NCI-H1436 treated with DMSO at 0.1 percent for 48 hours (cell line): ENCODE data around the gene KANSL1.
"Not testable (repeated sequence)": the region's sequence is repeated elsewhere in the genome, so short reads cannot be mapped to it uniquely, and the experiment has no call there.

ENCODE experiments used
- DNase-seq: peaks from one replicate; lab custom pipeline; 2025; lab: John Stamatoyannopoulos, UW

KANSL1 gene

DNA sequence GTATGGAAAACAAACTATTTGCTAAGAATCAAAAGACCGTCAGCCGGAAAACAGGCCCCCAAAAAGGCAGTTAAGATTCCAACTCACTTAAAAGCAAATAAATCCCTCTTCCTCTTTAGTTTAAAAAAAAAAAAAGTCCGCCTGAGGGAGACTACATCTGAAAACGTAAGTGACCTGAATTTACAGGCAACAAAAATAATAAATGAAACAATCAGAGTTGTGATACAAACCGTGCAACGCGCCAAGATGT, 1.1 kb downstream of the KANSL1 start:
- DNase-seq: no peak

DNA sequence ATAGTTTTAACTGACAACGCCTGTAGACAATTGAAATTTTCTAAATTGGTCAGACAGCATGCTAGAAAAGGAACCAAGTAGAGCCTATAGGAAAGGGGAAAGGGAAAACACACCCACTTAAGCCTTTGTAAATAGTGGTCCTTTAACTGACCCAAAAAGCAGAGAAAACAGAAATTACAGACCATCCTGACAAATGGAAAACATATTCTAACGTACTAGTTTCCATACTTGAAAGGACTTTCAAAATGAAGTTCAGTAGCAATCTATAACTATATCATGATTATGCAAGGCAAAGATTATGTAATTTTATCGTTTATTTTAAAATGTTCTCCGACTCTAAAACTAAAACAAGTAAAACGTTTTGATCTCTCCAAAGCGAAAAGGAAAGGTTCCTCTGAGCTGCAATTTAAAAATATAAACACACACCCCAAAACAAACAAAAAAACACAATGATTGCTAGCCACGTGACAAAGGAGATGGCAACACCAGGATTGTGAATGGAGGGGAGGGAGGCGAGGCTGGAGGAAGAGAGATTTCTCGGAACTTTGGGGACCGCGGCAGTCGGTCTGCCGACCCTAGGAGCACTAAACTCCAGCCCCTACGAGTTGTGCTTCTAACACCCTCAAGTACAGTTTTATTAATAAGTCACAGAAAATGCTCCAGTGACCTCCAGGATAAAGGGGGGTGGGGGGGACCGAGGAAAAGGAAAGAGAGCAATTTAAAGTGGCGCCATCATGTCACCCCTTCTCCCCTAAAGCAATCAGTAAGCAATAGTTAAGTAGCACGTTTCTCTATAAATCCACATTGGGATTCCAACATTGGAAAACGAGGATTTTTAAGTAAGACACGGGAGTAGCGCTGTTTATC, 1.7 kb downstream of the KANSL1 start:
- DNase-seq: no peak

DNA sequence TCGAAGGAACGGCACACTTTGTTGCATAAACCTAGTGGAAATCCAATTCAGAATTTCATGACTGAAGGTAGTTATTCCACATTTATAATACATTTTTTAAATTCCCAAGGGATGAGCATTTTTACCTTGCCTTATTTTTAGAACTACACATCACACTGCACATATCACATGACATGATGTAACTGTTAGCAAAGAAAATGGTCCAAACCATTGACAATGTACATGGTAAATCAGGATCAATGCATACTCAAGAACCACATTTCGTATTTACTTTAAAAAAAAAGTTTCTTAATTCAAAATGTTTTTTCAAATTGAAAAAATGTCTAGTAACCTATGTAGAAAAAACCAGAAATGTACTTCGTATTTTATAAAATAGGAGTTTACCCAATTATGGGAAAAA, 2.5 kb downstream of the KANSL1 start:
- no peak for DNase-seq

DNA sequence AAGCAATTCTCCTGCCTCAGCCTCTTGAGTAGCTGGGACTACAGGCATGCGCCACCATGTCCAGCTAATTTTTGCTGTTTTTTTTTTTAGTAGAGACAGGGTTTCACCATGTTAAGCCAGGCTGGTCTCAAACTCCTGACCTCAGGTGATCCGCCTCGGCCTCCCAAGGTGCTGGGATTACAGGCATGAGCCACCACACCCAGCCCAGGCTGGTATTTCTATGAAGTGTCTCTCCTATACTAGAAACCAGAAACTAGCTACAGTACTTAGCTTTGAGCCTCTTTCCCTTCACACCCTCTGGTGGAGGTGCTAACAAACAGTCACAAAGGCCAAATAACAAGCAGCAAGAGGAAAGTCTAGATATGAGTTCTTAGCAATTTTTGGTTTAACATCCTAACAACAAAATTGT, 6.4 kb downstream of the KANSL1 start:
- not testable (repeated sequence) for DNase-seq

DNA sequence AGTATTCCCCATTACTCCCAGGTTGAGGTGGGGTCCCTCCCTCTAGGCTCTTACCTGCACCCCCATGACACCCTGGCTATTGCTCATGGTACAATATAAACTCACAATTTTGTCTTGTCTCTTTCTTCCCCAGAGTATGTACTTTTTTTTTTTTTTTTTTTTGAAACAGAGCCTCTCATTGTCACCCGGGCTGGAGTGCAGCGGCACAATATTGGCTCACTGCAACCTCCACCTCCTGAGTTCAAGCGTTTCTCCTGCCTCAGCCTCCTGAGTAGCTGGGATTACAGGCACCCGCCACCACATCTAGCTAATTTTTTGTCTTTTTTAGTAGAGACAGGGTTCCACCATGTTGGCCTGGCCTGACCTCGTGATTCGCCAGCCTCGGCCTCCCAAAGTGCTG, 8.5 kb downstream of the KANSL1 start:
- no peak for DNase-seq

GRCh38 chr17:46183383-46183782, 9.8 kb downstream of the KANSL1 start:
- DNase-seq: not testable (repeated sequence)

DNA sequence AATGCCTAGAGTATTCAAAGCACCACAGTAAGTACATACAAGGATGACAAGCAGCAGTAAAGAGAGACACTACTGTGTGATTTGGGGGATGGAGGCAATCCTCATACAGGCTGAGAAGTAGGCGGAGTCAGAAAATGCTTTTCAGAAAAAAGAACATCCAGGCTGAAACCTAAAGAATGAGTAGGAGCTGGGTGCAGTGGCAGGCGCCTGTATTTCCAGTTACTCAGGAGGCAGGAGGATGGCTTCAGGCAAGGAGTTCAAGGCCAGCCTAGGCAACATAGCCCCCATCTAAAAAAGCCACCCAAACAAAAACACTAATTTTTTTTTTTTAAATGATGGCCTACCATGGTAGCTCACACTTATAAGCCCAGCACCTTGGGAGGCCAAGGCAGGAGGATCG, 10.3 kb downstream of the KANSL1 start:
- DNase-seq: no peak

DNA sequence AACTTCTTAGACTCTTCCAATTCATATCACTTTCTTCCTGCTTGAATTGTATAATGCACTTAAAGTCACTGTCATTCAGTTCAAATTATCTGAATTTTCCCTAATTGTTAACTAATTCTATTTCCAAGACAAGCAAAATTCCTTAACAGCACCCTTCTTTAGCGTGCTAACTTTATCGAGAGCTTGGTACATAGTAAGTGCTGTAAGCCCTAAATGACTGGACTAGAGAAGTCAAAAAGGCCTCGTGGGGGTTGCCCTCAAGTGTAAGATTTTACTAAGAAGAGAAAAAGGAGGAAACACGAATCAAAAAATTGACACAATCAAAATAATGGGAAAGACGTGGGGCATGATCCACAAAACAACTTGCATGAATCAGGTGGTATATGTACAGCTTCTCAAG, 11.3 kb downstream of the KANSL1 start:
- no peak for DNase-seq

DNA sequence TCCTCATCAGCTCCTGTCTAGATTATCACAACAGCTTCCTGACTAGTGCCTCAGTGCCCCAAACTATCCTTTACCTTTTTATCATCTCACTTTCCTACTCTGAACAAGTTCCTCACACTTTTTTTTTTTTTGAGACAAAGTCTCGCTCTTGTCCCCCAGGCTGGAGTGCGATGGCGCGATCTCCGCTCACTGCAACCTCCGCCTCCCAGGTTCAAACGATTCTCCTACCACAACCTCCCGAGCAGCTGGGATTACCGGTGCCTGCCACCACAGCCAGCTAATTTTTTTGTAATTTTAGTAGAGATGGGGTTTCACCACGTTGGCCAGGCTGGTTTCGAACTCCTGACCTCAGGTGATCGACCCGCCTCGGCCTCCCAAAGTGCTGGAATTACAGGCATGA, 11.9 kb downstream of the KANSL1 start:
- DNase-seq: not testable (repeated sequence)

DNA sequence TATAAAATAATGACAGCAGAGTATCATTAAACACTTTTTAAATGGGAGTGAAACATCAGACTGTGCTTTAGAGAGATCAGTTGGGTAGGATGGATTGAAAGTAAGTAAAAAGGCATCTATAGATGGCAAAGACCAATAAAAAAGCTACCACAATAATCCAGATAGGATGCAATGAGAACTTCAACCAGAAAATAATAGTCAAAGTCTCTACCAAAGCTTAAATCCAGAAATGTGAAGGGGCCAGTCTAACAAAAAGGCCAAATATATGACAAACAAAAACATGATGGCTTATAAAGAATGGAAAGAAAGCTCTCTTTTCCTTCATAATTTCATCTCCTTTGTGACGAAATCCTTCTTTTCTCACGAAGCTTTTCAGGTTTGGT, 12.3 kb downstream of the KANSL1 start:
- no peak for DNase-seq

DNA sequence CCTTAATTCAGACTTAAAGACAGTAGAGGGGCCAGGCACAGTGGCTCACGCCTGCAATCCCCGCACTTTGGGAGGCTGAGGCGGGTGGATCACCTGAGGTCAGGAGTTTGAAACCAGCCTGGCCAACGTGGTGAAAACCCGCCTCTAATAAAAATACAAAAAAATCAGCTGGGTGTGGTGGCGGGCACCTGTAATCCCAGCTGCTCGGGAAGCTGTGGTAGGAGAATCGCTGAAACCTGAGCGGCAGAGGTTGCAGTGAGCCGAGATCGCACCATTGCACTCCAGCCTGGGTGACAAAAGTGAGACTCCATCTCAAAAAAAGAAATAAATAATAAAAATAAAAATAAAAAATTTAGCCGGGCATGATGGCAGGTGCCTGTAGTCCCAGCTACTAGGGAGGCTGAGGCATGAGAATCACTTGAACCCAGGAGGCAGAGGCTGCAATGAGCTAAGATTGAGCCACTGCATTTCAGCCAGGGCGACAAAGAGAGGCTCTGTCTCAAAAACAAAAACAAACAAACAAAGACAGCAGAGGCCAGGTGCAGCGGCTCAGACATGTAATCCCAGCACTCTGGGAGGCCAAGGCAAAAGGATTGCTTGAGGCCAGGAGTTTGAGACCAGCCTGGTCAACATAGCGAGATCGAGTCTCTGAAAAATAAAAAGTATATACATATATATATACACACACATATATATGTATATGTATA, 12.9 kb downstream of the KANSL1 start:
- not testable (repeated sequence) for DNase-seq

DNA sequence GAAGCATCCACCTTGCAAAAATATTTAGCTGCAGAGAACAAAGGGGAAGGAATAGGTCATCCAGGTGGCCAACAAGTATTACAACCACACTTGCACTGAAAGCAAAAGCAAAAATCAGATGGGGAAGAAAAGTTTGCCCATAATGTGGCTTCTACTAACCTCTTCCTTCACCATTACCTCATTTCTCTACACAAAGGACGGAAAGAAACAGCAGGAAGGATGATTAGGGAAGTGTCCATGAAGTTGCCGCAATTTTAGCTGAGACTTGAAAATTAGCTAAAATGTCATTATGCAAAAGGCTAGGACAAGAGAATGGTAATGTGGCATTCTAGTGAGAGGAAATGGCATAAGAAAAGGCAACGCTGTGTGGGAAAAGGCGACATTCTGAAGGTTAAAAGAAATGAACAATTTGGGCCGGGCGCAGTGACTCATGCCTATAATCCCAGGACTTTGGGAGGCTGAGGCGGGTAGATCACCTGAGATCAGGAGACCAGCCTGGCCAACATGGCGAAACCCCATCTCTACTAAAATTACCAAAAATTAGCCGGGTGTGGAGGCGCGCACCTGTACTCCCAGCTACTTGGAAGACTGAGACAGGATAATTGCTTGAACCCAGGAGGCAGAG, 13.7 kb downstream of the KANSL1 start:
- no peak for DNase-seq

GRCh38 chr17:46178550-46179214, 14.5 kb downstream of the KANSL1 start:
- no peak for DNase-seq

DNA sequence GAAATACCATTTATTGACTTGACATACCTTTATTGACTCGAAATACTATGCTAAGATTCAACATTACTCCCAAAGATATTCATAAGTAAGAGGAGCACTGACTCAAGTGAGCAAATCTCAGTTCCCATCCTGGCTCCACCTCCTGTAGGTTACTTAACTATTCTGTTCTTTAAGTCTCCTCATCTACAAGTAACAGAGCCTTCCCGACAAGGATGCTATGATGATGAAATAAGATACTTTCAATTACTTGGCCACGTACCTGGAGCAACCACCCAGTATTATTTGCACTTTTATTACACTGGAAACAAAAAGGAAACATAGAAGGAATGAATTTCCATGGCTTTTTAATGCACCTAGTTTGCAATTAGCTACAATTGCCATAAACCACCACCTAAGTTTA, 16.3 kb downstream of the KANSL1 start:
- no peak for DNase-seq

DNA sequence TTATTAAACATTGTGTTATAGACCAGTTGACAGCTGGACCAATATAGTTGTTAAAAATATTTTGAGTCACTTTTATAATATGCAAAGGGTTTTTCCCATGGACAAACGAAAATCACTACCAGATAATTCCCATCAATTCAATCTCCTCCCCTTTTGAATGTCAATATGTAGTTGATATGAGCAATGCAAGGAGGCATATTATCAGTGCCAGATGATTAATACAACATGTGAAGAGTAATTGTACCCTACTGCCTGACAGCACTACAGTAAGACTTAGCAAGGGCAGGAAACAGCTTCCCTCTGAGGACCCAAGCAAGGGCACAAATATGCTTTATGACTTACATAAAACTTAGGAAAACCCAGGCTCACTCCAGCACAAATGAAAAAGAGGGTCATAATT, 17.3 kb downstream of the KANSL1 start:
- DNase-seq: no peak

- DNase-seq: no peak
Observed at GRCh38 chr17:46173153-46173552, 20.1 kb downstream of the KANSL1 start.

- no peak for DNase-seq
Observed at GRCh38 chr17:46171939-46172338, 21.3 kb downstream of the KANSL1 start.

- DNase-seq: no peak
Observed at GRCh38 chr17:46170639-46171429, 22.4 kb downstream of the KANSL1 start.

GRCh38 chr17:46169913-46170638, 23.2 kb downstream of the KANSL1 start:
- DNase-seq: no peak

DNA sequence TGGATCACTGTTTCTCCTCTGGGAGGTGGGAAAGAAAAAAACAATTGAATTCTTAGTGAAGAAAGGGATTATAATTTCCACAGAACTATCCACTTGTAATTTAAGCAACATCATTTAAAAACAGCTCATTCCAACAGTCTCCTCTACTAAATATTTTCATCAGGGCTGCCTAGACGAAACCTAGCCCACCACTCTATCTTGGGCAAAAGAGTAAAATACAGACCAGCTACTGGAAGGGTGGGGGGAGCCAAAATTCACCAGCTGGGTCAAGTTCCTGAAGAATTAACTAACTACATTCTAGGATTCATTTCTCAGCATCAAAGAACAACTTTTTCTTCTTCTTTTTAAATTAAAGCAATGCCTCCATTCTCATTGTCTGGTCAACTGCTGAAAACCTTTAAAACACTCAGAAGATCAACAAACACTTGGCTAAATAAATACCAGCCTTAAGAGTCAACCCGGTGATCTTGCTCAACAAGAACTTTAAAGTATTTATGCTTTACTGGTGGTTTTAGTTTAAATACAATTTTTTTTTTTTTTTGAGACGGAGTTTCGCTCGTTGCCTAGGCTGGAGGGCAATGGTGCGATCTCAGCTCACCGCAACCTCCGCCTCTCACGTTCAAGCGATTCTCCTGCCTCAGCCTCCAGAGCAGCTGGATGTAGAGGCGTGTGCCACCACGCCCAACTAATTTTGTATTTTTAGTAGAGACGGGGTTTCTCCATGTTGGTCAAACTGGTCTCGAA, 25.2 kb downstream of the KANSL1 start:
- no peak for DNase-seq

GRCh38 chr17:46167267-46167666, 26.0 kb downstream of the KANSL1 start:
- DNase-seq: no peak
